NOMO-1 treated with dmso at 0.1 percent for 144 hours (cell line): Measurements from ENCODE around the gene COL9A1.

Experiments used
- DNase-seq: peaks from one replicate; lab custom pipeline; 2025; ENCODE audit not compliant: unreplicated experiment; lab: John Stamatoyannopoulos, UW

COL9A1 gene

DNA sequence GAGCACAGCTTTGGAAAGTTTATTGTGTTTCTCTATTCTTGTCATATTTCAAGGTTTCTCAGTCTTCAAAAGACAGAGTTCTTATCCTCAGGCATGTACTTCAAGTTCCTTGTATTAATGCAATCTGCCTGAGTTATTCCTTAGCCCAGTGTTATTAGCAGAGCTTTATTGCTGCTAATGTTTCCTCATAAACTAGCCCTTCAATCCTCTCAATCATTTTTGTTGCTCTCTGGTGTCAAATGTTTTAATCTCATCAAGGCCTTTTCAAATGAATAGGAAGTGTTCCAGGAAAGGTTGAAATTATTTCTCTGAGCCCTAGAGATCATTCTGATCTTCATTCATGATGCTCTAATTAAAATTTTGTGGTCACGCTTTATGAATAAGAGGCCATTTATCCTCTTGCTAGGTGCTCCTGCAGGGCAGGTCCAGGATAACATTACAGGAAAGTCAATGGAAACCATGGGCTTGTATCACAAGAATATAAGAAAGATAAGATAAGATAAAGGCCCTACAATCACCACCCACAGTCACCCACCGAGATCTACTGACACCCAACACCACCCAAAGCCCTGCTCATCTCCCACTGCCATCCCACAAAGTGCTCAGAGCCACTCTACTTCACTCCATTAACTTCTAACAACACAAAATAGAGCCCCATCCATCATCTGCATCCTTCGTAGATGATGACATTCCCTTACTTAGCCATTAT lies 125.9 kb downstream of the COL9A1 start:
- no peak for DNase-seq

DNA sequence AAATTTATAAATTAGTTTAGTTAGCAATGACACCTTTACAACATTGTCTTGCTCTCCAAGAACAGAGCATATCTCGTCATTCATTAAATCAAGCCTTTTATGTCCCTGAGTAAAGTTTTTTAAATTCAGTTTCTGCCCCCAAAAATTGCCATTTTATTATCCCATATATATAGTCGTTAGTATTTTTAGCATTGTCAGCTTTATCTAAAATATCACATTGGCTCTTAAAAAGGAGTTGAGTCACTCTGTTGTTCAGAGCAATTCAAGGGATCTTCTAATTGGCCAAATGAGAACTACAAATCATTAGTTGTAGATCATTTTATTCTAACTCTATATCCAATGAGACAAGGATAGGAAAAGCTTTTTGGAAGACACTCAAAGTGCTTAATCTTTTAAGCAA lies 127.1 kb downstream of the COL9A1 start:
- no peak for DNase-seq

DNA sequence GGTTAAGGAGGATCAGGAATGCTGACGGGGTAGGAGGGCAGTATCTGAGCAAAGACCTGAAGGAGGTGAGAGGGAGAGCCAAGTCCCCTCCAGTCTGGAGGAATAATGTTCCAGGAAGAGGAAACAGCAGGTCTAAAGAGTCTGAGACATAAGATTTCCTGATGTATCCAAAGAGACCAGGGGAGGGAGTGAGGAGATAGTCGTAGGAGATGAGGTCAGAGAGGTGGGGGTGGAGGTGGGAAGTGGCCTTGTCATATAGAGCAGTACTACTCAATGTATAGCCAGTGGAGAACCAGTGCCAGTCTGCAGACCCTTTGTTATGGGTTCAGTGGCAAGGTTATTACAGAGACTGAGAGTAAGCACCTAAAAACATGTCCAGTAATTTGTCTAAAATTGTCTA lies 130.6 kb downstream of the COL9A1 start:
- no peak for DNase-seq

DNA sequence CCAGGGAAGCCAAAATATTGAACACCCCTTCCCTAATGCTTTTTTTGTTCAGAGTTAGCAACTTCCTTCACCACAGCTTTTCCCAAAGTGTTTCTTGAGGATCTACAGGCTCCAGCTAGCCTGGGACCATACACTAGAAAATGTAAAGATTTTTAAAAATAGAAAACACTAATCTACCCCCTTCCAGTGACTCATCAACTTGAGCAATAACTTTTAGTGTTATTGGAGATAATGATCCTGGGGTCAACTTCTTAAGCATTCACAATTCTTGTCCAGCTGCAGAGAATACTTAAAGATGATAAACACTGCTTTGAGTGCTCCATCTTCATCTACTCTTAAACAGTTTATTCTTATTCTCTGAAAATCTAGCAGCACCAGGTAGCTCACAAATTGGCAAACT lies 131.6 kb downstream of the COL9A1 start:
- DNase-seq, result no peak

DNA sequence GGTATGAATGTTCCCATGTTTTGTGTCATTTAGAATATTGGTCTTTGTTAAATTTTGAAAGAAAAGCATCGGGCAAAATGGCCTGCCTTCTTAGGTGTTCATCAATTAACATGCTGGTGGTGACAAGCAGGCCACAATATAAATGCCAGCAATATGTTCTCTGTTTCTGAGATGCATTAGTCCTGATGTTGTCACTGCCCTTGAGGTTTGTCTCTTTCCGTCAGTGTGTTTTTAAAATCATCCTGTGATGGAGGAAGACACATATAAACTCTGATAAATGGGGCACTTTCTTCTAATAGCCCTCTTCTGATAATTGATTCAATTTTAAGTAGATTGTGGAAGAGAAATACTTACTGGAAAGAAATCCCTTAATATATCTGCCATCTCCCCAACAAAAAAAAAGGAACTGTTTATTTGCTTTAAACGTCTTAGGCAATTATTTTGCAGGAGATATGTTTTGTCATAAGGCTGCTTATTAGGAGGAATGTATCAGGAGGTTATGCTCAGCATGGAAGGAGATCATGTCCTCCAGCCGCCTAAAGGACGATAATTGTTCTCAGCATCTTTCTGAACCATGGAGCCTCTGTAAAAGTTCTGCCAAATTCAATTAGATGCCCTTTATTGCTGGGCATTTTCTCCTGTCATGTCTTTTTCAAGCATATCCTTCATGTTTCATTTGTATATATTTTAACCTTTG lies 134.1 kb downstream of the COL9A1 start:
- no peak for DNase-seq
